AG10803 (cell line): ENCODE data around the gene ISM2.

Experiments used
- DNase-seq: peaks from one replicate; pipeline ENCODE4 v3.0.0; 2010; ENCODE audit warnings: low read depth
- H3K4me3 ChIP-seq: 2 replicates; pipeline ENCODE4 v1.5.1; 2011; ENCODE audit warnings: mild to moderate bottlenecking, low read length, control low read depth
- TF ChIP-seq, protein P1 (sequence below): conservative IDR thresholded peaks from 2 replicates; pipeline ENCODE4 v1.5.1; 2011; ENCODE audit warnings: mild to moderate bottlenecking, low read length, control low read depth, inconsistent platforms

ISM2 gene

DNA sequence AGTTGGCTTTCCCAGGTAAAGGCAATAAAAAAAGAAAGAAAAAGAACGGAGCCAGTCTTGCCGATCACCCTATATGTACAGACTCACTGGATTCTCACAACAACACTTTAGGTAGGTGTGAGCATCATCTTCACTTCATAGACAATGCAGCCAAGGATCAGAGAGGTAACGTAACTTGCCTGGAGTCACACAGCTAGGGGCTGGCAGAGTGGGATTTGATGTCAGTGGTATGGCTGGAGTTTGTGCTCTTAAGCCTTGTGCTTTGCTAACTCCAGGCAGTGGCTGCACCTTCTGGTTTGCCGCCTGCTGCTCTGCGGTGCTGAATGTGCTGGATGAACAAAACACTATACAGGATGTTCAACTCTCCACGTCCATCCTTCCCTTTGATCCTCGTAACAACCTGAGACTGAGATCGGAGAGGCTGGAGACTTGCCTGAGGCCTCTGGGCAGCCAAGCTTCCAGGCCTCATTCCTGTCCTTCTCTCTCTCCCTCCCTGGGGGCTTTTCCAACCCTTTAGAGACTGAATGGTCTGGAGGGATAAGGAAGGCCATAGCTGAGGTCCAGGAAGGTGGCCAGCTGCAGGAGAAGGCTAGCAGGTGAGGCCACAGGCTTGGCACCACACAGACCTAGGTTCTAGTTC lies 8.1 kb downstream of the ISM2 start:
- TF ChIP-seq, protein P1, sequence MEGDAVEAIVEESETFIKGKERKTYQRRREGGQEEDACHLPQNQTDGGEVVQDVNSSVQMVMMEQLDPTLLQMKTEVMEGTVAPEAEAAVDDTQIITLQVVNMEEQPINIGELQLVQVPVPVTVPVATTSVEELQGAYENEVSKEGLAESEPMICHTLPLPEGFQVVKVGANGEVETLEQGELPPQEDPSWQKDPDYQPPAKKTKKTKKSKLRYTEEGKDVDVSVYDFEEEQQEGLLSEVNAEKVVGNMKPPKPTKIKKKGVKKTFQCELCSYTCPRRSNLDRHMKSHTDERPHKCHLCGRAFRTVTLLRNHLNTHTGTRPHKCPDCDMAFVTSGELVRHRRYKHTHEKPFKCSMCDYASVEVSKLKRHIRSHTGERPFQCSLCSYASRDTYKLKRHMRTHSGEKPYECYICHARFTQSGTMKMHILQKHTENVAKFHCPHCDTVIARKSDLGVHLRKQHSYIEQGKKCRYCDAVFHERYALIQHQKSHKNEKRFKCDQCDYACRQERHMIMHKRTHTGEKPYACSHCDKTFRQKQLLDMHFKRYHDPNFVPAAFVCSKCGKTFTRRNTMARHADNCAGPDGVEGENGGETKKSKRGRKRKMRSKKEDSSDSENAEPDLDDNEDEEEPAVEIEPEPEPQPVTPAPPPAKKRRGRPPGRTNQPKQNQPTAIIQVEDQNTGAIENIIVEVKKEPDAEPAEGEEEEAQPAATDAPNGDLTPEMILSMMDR = no peak
- no peak for DNase-seq
- no peak overlapping the region for H3K4me3 ChIP-seq

DNA sequence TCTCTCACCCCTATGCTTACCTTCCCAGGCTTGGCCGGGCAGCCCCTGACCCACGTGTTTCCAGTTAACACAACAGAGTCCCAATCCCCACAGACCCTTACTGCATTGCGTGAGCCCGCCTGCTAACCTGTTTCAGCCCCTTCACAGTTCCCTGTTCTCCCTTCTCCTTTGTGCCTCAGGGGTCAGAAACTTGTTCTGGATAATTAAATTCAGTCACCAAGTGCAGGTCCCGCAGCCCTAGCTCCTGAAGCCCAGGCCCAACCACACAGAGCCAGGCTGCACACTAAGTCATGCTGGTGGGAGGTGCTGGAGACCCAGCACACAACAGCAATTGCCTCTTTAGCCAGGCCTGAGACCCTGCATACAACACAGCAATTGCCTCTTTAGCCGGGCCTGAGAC lies 9.6 kb downstream of the ISM2 start:
- no peak overlapping the region for H3K4me3 ChIP-seq
- no peak for DNase-seq
- TF ChIP-seq, protein P1 = no peak

DNA sequence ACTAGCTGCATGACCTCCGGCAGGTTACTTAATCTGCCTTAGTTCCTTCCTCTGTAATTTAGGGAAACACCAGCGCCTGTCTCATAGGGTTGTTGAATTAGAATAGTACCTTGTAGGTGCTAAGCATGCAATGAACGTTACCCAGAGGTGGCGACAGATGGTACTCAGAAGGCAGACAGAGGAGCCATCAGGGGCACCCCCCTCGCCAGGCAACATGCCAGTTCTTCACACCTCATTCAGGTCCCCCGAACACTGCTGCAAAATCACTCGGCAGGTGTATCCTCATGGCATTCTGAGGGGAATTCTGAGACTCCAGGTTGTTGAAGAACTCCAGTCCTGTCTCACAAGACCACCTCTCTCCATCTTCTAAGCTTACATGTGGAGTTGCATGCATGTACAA lies 10.1 kb downstream of the ISM2 start:
- TF ChIP-seq, protein P1 = no peak
- no peak for DNase-seq
- H3K4me3 ChIP-seq = no peak overlapping the region

DNA sequence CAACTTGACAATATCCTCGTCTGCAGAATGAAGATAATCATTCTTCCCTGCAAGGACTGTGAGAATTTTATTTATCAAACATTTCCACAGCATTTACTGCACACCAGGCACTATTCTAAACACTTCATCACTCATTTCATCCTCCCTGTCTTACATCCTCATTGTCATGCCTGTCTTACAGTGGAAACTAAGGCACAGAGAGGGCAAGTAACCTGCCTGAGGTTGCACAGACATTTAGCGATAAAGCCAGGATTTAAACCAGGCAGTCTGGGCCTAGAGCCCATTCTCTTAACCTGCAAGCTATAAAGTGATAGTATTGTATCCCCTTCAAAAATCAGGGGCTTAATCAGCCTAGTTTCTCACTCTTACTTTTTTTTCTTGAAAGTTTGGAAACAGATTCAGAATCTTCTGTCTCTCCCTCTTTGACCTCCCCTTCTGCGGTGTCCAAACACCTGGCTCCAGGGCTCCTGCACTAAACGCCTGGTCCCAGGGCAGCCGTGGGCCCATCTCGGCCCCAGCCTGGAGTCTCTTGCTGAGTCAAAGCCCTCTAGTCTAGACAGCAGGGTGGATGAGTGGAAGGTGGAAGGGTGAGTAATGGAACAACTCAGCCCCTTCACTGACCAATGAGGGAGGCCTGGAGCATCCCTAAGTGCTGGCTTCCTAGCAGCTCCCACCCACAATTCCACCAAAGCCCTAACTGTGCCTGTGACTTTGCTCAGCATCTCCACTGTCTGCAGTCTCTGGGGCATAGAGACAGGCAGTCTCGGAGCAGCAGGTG lies 12.5 kb downstream of the ISM2 start:
- no peak overlapping the region for H3K4me3 ChIP-seq
- TF ChIP-seq, protein P1 = no peak
- peak; percentile 47 for DNase-seq

DNA sequence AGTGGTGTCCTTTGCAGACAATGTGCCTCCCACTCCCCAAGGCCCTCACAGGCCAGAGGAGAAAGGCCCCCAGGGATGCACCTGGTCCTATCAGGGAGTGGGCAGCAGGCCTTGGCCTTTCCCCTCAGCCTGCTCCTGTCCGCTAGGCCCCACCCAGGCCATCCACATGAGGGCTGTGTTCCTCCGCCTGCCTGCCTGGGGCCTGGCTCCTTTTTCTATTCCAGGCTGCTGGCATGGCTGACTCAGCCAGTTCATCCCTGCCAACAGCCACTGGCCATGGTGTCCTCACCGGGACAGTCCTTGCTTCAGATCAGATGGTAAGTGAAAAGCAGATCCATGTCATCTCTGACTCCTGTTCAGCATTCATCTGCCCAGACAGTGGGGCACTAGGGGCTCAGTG lies 13.4 kb downstream of the ISM2 start:
- no peak overlapping the region for H3K4me3 ChIP-seq
- DNase-seq = peak; percentile 17
- TF ChIP-seq, protein P1 = no peak

DNA sequence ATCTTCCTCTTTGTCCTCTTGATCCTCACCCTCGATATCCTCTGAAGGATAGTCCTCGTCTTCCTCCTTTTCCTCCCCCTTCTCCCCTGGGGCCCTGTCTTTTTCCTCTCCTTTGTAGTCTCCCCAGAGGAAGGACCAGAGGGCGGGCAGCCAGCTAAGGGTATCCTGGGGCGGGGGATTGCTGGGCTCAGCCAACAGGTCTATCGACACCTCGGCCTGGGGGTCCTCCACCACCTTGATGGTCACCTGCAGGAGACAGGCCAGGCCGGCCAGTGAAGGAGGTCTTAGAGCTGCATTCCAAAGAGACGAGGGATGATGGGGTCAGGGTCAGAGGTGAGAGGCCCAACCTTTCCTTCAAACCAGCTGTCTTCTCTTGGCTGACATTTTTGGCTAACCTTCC lies 16.2 kb downstream of the ISM2 start:
- no peak overlapping the region for H3K4me3 ChIP-seq
- DNase-seq = no peak
- TF ChIP-seq, protein P1 = no peak

DNA sequence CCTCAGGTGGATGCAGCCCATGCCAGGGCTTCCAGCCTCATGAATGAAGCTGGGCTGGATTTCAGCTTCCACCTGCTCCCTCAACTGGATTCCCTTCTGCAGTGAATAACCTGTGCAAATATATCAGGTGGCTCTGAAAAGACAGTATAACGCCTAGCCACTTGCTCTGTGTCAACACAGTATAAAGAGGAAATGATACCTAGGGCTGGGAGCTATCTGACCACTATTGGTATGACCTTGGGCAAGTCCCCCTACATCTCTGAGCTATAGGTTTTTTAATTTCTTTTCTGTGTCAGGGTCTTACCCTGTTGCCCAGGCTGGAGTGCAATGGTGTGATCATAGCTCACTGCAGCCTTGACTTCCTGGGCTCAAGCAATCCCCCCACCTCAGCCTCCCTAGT lies 19.8 kb downstream of the ISM2 start:
- TF ChIP-seq, protein P1 = no peak
- DNase-seq = no peak
- H3K4me3 ChIP-seq = no peak overlapping the region
